BE2C (cell line): ENCODE data around the gene RGS7BP.

ENCODE experiments used
- DNase-seq: peaks from one replicate; pipeline ENCODE4 v3.0.0-alpha.2; 2020
- H3K27me3 ChIP-seq: fragments of 250-450 bp; sonication (Bioruptor Pico); 2 replicates; pipeline ENCODE4 v1.5.1; 2020; ENCODE audit warnings: mild to moderate bottlenecking
- H3K36me3 ChIP-seq: fragments of 250-450 bp; sonication (Bioruptor Pico); 2 replicates; pipeline ENCODE4 v1.5.1; 2020; ENCODE audit warnings: mild to moderate bottlenecking
- H3K4me1 ChIP-seq: fragments of 250-450 bp; sonication (Bioruptor Pico); 2 replicates; pipeline ENCODE4 v1.5.1; 2020
- H3K4me3 ChIP-seq: 2 replicates; pipeline ENCODE4 v1.5.1; 2011; ENCODE audit warnings: low read depth, low read length
- H3K9me3 ChIP-seq: fragments of 250-450 bp; sonication (Bioruptor Pico); 2 replicates; pipeline ENCODE4 v1.5.1; 2020
- TF ChIP-seq, protein P1 (sequence below): IDR thresholded peaks from 2 replicates; pipeline ENCODE4 v1.5.1; 2012; ENCODE audit warnings: mild to moderate bottlenecking, low read depth, low read length

The RGS7BP gene

DNA sequence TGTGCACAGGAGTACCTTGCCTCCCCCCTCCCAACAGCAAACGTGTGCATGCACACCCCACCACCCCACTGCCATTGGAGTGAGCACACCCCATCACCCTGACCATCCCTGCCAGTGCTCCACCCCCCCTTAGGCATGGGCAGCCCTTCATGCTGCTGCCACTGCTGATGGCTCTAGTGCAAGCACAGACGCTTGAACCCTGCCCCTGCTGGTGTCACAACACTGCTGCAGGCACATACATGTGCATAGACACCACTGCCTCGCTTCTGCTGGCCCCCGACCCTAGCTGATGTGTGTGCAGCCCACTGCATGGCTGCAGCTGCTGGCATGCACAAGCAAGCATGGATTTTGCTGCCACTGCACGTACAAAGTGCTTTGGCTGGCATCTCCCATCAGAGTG is 16.0 kb upstream of the RGS7BP start:
- TF ChIP-seq, protein P1, sequence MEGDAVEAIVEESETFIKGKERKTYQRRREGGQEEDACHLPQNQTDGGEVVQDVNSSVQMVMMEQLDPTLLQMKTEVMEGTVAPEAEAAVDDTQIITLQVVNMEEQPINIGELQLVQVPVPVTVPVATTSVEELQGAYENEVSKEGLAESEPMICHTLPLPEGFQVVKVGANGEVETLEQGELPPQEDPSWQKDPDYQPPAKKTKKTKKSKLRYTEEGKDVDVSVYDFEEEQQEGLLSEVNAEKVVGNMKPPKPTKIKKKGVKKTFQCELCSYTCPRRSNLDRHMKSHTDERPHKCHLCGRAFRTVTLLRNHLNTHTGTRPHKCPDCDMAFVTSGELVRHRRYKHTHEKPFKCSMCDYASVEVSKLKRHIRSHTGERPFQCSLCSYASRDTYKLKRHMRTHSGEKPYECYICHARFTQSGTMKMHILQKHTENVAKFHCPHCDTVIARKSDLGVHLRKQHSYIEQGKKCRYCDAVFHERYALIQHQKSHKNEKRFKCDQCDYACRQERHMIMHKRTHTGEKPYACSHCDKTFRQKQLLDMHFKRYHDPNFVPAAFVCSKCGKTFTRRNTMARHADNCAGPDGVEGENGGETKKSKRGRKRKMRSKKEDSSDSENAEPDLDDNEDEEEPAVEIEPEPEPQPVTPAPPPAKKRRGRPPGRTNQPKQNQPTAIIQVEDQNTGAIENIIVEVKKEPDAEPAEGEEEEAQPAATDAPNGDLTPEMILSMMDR, result no peak
- no peaks in the 10 kb centered on the region for H3K9me3 ChIP-seq
- no peak overlapping the region for H3K4me3 ChIP-seq
- no peaks in the 10 kb centered on the region for H3K4me1 ChIP-seq
- no peaks in the 10 kb centered on the region for H3K36me3 ChIP-seq
- H3K27me3 ChIP-seq, result no peaks in the 10 kb centered on the region
- no peak for DNase-seq

DNA sequence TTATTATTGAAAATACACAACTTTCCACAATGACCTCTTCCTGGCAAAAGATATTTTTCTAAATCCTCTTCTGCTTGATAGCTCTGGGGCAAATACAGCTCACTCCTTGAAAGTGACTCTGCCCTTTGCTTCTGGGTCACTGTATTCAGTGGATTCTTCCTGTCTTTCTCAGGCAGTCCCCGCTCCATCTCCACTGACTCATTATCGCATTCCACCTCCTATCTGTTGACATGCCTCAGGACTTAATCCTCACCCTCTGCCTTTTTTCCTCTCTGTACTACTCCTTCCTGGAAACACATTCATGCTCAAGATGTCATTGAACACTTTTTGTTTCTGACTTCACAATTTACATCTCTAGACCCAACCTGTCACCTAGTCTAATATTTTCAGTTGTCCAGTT is 8.4 kb upstream of the RGS7BP start:
- DNase-seq, result no peak
- H3K4me1 ChIP-seq, result no peaks in the 10 kb centered on the region
- TF ChIP-seq, protein P1, result no peak

DNA sequence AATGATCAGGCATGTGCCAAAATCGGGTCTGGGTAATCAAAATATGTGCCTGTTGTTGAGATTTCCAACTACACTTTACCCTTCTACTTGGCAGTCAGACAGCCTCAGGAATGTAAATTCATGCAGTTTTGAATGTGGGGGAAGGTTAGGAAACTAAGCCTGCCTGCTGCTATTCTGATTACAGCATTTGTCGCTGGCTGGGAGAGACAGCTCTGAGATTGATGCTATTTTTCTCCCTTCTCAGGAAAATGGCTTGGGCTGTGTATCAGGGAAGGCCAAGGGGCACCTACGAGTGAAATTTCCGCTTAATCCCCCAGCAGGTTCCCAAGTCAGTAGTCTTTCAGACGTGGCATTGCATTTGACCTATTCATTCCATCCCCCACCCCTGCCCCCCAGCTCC is 3.6 kb upstream of the RGS7BP start:
- H3K4me1 ChIP-seq, result no peaks in the 10 kb centered on the region
- H3K4me3 ChIP-seq, result no peak overlapping the region
- no peak for DNase-seq
- H3K9me3 ChIP-seq, result no peaks in the 10 kb centered on the region
- TF ChIP-seq, protein P1, result no peak
- no peaks in the 10 kb centered on the region for H3K36me3 ChIP-seq
- H3K27me3 ChIP-seq, result peaks cover 29% of the 10 kb centered on the region

More for the DNA sequence above, 8.4 kb upstream of the RGS7BP start:
- no peaks in the 10 kb centered on the region for H3K27me3 ChIP-seq
- H3K9me3 ChIP-seq, result no peaks in the 10 kb centered on the region
- no peaks in the 10 kb centered on the region for H3K36me3 ChIP-seq
- H3K4me3 ChIP-seq, result no peak overlapping the region

DNA sequence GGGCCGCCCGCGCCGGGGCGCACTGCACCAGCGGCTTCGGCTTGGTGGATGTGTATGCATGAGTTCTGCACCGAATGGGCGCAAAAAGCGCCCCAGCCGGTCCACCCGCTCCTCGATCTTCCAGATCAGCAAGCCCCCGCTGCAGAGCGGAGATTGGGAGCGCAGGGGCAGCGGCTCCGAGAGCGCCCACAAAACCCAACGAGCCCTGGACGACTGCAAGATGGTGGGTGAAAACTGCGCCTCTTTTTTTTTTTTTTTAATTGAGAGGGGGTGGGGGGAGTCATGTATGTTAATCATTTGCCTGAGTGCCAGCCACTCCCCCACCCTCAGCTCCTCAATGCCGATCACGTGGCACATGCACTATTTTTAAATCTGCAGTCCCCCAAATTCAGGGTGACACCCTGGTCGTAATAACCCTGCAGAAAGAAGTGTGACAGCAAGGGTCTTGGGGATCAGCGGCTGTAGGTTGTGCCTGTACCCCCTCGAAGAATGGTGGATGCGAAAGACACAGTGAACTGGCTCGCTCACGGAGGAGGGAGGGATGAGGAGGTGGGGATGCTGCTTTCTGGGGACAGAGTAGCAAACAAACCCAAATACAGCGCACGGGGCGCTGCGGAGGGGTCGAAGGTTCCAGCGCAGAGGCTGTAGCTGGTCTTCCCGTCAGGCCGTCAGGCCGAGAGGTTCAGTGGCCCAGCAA is 900 bp downstream of the RGS7BP start:
- H3K4me1 ChIP-seq, result no peaks in the 10 kb centered on the region
- TF ChIP-seq, protein P1, result no peak
- no peaks in the 10 kb centered on the region for H3K36me3 ChIP-seq
- peaks cover 36% of the 10 kb centered on the region for H3K27me3 ChIP-seq
- no peak for DNase-seq
- no peaks in the 10 kb centered on the region for H3K9me3 ChIP-seq
- H3K4me3 ChIP-seq, result no peak overlapping the region

DNA sequence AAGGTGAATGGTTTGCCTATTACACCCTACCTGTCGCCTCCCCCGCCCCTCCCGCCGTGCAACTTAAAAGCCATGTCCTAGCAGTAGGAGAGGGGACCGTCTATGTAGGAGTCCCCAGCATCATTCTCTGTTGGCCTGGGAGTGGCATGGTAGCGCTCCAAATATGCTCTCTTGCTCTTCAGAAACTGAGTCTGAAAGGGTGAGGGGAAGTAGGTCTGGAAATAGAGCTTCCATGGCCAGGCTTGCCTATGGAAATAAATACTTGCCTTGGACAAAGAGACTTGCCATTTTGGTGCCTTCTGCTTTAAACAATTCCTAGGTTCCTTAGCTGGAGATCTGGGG is 1.4 kb downstream of the RGS7BP start:
- Histone ChIP-seq H3K9me3 (no peaks in the 10 kb centered on the region), H3K4me1 (no peaks in the 10 kb centered on the region), H3K4me3 (no peak overlapping the region), H3K36me3 (no peaks in the 10 kb centered on the region), H3K27me3 (peaks cover 36% of the 10 kb centered on the region)
- no peak for DNase-seq
- TF ChIP-seq, protein P1, result no peak

DNA sequence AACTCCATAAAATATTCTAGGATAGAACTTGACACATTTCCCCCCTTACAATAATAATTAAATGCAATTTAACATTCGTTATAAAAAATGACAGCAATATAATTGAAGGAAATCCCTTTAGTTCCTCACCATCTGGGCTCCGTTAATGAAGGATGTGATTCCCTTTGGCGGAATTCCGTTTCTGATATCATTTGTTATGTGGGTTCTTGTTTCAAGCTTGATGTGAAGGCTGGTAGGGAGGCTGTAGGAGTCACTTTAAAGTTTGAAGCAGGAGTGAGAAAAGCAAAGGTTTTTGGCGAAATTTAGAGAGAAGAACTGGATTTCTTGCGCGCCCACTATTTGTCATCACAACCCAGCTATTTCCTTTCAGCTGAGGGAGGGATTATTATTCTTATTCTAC is 4.0 kb downstream of the RGS7BP start:
- DNase-seq, result no peak
- Histone ChIP-seq H3K4me1 (no peaks in the 10 kb centered on the region), H3K9me3 (no peaks in the 10 kb centered on the region), H3K4me3 (no peak overlapping the region), H3K36me3 (no peaks in the 10 kb centered on the region), H3K27me3 (peaks cover 28% of the 10 kb centered on the region)
- TF ChIP-seq, protein P1, result no peak
